HG02885 (cell line): Measurements from ENCODE around the gene BID.

Experiments
- ATAC-seq: cut with Tn5 transposase; IDR thresholded peaks from one replicate; pipeline ENCODE4 v1.9.1; 2021; ENCODE audit warnings: mild to moderate bottlenecking; ENCODE audit not compliant: unreplicated experiment, poor library complexity

BID gene

DNA sequence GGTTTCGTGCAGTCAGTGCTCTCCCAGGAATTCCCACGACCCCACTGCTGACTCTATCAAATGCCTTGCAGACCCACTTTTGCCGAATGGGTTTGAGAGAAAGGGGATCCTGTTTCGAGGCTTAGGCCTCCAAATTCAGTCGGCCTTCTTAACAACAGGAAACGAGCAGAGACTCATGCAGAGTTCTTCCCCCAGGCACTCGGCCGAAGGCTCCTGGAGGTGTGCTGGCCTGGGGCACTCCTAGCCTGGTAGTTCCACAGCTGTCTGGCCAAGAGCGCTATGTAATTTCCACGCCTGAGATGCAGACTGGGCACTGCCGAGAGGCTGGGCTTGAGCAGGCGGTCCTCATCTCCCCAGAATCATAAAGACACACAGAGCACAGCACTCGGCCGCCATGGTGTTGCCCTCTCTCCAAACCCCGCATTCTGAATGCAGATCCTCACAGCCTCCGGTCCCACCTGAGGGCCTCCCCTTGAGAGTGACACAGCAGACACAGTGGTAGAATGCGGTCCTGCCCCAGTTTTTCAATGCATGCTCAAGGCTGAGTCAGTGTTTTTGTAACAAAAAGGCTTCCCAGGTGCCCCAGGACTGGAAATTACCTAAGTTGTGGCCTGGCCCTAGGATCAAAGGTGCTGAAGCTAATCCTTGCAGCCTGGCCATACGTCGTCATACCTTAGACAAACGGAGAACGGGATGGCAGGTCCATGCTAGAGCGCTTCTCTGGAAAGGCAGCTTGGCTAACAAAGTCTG is 30.2 kb upstream of the BID start:
- no peak for ATAC-seq

DNA sequence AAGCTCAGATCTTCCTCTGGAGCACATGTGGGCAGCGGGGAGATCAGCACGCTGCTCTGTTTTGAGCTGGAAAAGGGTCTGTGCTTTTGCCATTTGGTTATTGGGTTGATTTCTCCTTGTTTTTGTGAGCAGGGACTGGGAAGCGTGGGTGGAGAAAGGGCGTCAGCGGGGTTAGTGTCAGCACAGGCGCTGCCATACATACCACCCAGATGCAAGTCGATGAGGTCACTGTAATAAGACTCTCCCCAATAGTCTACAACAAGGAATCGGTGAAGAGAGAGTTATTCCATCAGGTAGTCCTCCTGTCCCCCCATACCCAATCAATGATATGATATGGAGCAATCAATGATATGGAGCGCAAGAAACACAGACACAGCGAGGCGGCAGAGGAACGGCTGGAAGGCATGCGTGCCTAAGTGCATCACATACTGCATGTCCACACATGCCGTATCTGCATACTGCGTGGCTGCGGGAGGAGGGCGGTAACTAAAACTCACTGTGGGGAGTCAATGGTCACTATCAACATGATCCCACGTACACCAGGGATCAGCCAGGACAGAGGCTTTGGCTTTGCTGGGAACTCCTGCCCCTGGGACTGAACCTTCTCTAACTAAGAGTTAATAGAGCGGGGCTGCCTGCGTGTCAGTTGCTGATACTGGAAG is 29.5 kb upstream of the BID start:
- no peak for ATAC-seq

DNA sequence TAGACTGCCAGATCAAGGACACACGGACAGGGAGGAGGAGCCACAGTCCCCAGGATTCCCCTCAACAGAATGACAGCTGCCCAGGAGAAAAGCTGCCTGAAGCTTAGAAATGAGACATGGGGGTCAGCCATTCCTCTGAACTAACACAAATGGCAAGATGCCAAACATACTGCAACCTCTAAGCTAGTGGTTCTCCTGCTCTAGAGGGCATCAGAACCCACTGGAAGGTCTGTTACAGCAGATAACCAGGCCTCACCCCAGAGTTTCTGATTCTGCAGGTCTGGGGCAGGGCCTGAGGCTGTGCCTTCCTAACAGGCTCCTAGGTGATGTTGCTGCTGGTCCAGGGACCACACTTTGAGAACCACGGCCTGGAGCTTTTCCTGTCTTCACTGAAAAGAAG is 28.6 kb upstream of the BID start:
- no peak for ATAC-seq

- ATAC-seq: no peak
Measured at GRCh38 chr22:17802411-17802810, 28.1 kb upstream of the BID start.

DNA sequence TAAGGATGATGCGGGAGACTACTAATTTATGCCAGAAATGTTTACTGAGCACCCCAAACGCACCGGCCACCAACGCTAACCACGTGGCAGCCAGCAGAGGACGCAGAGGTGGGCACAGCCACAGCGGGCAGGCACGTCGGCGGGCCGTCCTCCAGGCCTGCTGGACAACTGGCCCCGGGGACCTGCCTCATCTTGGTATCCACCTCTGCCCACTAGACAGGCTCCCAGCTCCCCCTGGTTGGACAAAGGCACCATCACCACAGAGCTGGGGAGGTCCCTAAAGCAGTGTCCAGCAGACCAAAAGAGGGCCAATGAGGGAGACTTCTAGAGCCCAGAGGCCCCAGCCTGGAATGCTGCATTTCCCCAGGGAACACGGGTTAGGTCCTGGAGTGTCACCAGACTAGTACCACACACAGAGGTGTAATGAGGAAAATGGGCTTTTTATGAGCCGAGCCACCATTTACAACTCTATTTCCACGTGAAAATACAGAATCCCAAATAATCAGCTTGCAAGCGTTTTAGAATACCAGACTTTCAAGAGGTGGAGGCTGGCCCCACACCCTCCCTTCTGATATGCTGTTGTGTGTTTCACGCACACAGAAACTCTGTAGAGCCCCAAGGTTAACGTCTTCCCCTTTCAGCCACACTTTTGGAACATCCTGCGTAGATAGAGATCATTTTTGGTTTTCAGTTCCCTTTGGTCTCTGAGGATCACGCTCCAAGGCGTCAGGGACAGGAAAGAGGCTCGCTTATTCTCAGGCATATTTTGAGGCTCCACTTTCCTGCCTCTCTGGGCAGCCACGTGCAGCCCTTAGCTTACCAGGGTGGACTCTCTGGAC is 23.7 kb upstream of the BID start:
- peak; percentile 57 for ATAC-seq

DNA sequence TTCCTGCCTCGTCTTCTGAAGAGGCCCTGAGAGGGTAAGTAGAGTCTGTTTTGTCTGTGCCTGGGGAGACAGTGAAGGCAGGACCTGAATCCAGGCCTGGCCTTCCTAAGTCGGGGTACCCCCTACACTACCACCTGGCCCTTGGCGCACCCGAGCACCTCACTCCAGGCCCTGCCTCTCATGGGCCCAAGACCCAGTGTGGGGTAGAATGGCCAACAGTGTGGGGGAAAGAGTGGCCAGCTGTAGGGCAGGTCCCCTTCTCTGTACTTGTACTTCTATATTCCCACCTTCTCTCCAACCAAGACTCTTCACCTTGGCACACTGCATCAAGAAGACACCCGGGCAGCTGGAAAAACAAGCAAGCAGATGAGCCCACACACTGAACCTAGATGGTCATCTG is 22.4 kb upstream of the BID start:
- ATAC-seq: no peak

DNA sequence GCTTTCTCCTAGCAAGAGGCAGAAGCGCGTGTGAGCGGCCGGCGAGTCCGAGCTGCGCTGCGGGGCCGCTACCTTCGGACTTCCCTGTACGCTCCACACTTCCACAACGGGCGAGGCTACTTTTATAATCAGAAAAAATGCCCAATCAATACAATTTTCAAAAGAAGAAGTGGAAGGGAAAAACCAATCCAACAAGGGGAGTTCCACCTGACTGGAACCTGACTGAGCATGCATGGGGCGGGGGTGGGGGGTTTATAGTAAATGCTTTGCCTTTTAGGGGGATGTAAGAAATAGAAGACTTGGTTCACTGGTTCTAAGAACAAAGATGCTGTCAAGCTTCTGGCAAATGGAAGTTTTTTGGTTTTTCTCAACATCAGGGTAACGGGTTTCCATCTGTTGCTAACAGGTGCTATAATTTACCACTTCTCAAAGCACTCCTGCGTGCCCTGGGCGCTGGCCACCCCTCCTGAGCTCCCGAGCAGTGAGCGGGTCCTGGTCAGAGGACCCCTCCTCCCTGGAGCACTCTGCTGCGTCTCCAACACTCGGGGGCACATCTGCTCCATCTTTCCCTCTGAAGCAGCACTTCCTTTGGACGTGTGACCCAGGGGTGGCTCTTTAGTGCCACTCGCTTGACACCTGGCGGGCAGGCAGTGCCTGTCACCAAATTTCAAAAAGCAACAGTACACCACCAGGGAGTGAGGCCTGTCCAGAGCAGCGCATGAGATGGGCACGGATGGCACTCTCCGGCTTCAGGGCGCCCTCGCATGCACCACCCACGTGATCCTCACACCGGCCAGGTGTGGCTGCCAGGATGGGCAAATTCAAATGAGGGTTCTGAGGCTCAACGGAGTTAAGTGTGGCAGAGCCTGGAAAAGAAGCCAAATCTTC is 21.6 kb upstream of the BID start:
- ATAC-seq: no peak

- ATAC-seq: no peak
Measured at GRCh38 chr22:17794726-17795542, 20.7 kb upstream of the BID start.

GRCh38 chr22:17792854-17793434 is 18.7 kb upstream of the BID start:
- no peak for ATAC-seq

DNA sequence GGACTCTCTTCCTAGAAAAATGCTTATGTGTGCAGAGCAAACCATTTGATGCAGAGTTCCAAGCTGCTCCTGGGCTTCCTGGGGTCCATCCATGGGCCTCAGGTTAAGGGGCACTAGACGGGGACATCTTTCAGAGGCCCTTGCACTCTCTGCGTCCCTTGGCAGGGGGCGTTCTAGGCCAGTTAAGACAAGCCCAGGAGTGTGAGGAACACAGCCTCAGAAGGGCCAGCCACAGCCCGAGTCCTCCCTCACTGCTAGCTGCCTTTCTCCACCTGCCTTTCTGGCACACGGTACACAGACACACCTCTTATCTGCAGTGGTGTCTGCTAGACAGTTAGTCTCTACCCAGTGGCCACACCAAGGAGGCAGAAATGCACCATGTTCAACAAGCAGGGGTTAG is 18.0 kb upstream of the BID start:
- ATAC-seq: no peak

GRCh38 chr22:17791196-17791595 is 16.9 kb upstream of the BID start:
- no peak for ATAC-seq

- no peak for ATAC-seq
Measured at GRCh38 chr22:17789379-17790200, 15.3 kb upstream of the BID start.

GRCh38 chr22:17788528-17789378 is 14.5 kb upstream of the BID start:
- no peak for ATAC-seq

- ATAC-seq: no peak
Measured at GRCh38 chr22:17787716-17788330, 13.6 kb upstream of the BID start.

DNA sequence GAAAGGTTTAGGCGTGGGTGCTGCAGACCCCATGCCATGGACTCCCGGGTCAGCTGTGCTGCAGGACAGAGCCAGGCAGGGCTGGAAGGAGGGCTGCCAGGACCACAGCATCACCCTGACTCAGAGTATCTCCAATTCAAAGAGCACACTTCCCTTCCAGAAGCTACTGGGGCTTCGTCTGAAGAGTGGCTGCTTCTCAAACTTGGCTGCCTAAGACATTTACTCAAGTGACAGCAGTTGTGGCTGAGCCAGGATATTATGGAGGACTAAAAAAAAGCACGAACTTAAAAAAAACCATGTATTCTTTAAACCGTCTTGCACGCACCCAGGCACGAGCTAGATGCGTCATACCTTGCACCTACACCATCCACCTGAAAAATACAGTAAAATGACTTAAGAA is 13.0 kb upstream of the BID start:
- ATAC-seq: no peak

DNA sequence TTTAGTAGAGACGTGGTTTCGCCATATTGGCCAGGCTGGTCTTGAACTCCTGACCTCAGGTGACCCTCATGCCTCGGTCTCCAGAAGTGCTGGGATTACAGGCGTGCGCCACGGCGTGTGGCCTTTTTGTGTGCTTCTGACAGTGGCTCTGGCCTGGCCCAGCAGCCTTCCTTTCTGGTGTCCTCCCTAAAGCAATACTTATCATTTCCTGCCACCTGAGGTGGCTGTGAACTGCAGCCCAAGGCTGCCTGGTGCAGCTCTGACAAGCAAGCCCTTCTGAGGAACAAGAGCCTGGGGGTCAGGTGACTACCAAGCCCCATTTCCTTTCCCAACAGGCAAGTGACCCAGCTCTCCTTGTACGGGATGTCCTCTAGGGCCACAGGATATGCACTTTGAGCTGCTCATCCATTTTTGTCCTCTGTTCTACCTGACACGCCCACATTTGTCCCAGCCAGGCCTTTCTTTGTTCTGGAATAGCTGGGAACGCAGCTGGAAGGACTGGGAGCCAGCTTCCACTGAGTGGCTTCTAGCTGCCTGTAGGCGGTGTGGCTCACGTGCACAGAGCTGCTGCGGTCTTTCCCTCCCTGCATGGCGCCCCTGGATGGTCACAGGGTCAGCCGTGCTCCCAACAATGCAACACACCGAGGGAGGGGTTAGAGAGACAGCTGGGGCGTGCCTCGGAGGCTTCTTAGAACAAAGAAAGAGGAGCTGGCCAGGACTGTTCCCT is 12.3 kb upstream of the BID start:
- no peak for ATAC-seq
